K562 (cell line): ENCODE measurements around the gene TFF3. TPM values are rescaled to one million over a fixed set of nuclear protein-coding genes. Genes with fewer than 3 reads are reported as not detected.

Source experiments
- ATAC-seq: fragments of 200-7000 bp; cut with Tn5 transposase; 3 replicates; pipeline ENCODE4 v1.9.1; 2020; ENCODE audit warnings: moderate library complexity
- BruUV-seq: library from RNA; stranded (reverse); fragments of 400-500 nt; replicated peaks from 2 replicates; lab custom pipeline; 2021; lab: Mats Ljungman, UMichigan
- CTCF ChIA-PET: fragments of 300-600 bp; formaldehyde crosslinking; extraction: SDS; loops from one replicate; lab custom pipeline; 2021; ENCODE audit warnings: low intra/inter-chr PET ratio; lab: Yijun Ruan, JAX
- POLR2A ChIA-PET: fragments of 300-600, 350-650 bp; sonication (Branson Sonifier 250); formaldehyde crosslinking; extraction: SDS; loops from one replicate; lab custom pipeline; 2021; ENCODE audit warnings: antibody characterized with exemption, inconsistent platforms; lab: Yijun Ruan, JAX
- DNase-seq, 4 experiments: peaks; one replicate each; pipeline versions ENCODE4 v3.0.0 to v3.0.0-alpha.2; 2011 to 2018; ENCODE audit warnings: low spot score in 3 of 4, mixed read lengths in 3 of 4; ENCODE audit errors: extremely low read depth in 1 of 4
- FAIRE-seq: peaks from 2 replicates; lab custom pipeline; 2011; peaks lifted over from hg19 to GRCh38; lab: Jason Lieb, UNC
- H2AFZ ChIP-seq: 2 replicates; pipeline ENCODE4 v1.6.0; 2011; ENCODE audit warnings: low read depth, low read length, control low read depth, inconsistent platforms
- H3K27ac ChIP-seq: fragments of 200-600 bp; 3 replicates; pipeline ENCODE4 v1.8.0; 2011; ENCODE audit warnings: low read depth, mild to moderate bottlenecking, control low read depth, inconsistent platforms, low read length, moderate library complexity, mixed read lengths; ENCODE audit errors: extremely low read depth
- H3K27me3 ChIP-seq, 2 experiments: fragments of 300-600 bp in 1 of 2; 2 replicates in 1 of 2; 3 replicates in 1 of 2; pipeline versions ENCODE4 v1.6.0 to v1.8.0; 2011; ENCODE audit warnings: inconsistent platforms in 2 of 2, low read length in 2 of 2, mild to moderate bottlenecking in 1 of 2, mixed read lengths in 1 of 2, moderate library complexity in 1 of 2; ENCODE audit not compliant: control insufficient read depth in 2 of 2, insufficient read depth in 2 of 2
- H3K36me3 ChIP-seq: fragments of 300-600 bp; 3 replicates; pipeline ENCODE4 v1.8.0; 2011; ENCODE audit warnings: mild to moderate bottlenecking, low read length, inconsistent platforms; ENCODE audit not compliant: control insufficient read depth, insufficient read depth
- H3K4me1 ChIP-seq, 2 experiments: fragments of 200-600 bp in 1 of 2; replicated peaks in 1 of 2; 2 replicates in 1 of 2; 3 replicates in 1 of 2; pipeline versions ENCODE4 v1.5.1 to v1.8.0; 2011; ENCODE audit warnings: inconsistent platforms in 2 of 2, low read length in 2 of 2, mild to moderate bottlenecking in 1 of 2, mixed read lengths in 1 of 2, moderate library complexity in 1 of 2; ENCODE audit not compliant: control insufficient read depth in 2 of 2, insufficient read depth in 2 of 2
- H3K4me2 ChIP-seq: 2 replicates; pipeline ENCODE4 v1.6.1; 2011; ENCODE audit warnings: low read length, control low read depth, inconsistent platforms, mixed read lengths; ENCODE audit not compliant: insufficient read depth
- H3K4me3 ChIP-seq: fragments of 200-600 bp; sonication (generic), shearing (Covaris generic); 2 replicates; pipeline ENCODE4 v1.5.1; 2016; ENCODE audit warnings: control low read depth, inconsistent platforms
- H3K79me2 ChIP-seq: fragments of 200-600 bp; 3 replicates; pipeline ENCODE4 v1.8.0; 2011; ENCODE audit warnings: low read length, inconsistent platforms; ENCODE audit not compliant: control insufficient read depth, insufficient read depth
- H3K9ac ChIP-seq, 2 experiments: 2 replicates each; pipeline versions ENCODE4 v1.6.0 to v1.6.1; 2011; ENCODE audit warnings: low read depth in 2 of 2, low read length in 2 of 2, control low read depth in 1 of 2, inconsistent platforms in 1 of 2, mild to moderate bottlenecking in 1 of 2, mixed read lengths in 1 of 2; ENCODE audit not compliant: insufficient read depth in 1 of 2
- H3K9me1 ChIP-seq: one replicate; pipeline ENCODE4 v1.6.0; 2011; ENCODE audit warnings: inconsistent platforms, mild to moderate bottlenecking, low read length, moderate library complexity; ENCODE audit not compliant: control insufficient read depth, insufficient read depth
- H3K9me3 ChIP-seq: replicated peaks from 2 replicates; pipeline ENCODE4 v1.5.1; 2011; ENCODE audit warnings: low read depth, low read length, inconsistent platforms; ENCODE audit not compliant: control insufficient read depth, insufficient read depth
- H4K20me1 ChIP-seq: replicated peaks from 2 replicates; pipeline ENCODE4 v1.6.1; 2011; ENCODE audit warnings: low read length, inconsistent platforms, mixed read lengths; ENCODE audit not compliant: control insufficient read depth, insufficient read depth
- ELK1 ChIP-seq: sonication (generic); formaldehyde crosslinking; IDR thresholded peaks from 2 replicates; pipeline ENCODE4 v1.8.1; 2022; ENCODE audit warnings: missing genetic modification reagents
- GTF2B ChIP-seq: IDR thresholded peaks from 2 replicates; pipeline ENCODE4 v1.6.1; 2011; ENCODE audit not compliant: insufficient read length; ENCODE audit errors: extremely low read depth
- NBN ChIP-seq: fragments of 450-650 bp; IDR thresholded peaks from 2 replicates; pipeline ENCODE4 v1.6.1; 2016; ENCODE audit warnings: low read depth, mild to moderate bottlenecking
- NFRKB ChIP-seq: fragments of 450-650 bp; IDR thresholded peaks from 2 replicates; pipeline ENCODE4 v1.6.1; 2016; ENCODE audit warnings: low read depth
- SMAD2 ChIP-seq: fragments of 150-350 bp; IDR thresholded peaks from 2 replicates; pipeline ENCODE4 v1.6.1; 2014; ENCODE audit warnings: low read depth, mild to moderate bottlenecking, low read length
- TAF15 ChIP-seq: fragments of 200-400 bp; formaldehyde crosslinking; IDR thresholded peaks from 2 replicates; pipeline ENCODE4 v1.6.1; 2017; ENCODE audit warnings: mild to moderate bottlenecking, low read depth, low read length, moderate library complexity
- TRIM24 ChIP-seq, 2 experiments: fragments of 450-650 bp; IDR thresholded peaks; 2 replicates each; pipeline ENCODE4 v1.6.1; 2016
- YY1 ChIP-seq, 3 experiments: IDR thresholded peaks; 2 replicates each; pipeline ENCODE4 v1.6.1; 2011; ENCODE audit warnings: low read length in 2 of 3, mild to moderate bottlenecking in 2 of 3, moderate library complexity in 2 of 3, borderline replicate concordance in 1 of 3, control low read depth in 1 of 3, low read depth in 1 of 3; ENCODE audit not compliant: insufficient read depth in 3 of 3, insufficient replicate concordance in 2 of 3, control insufficient read depth in 1 of 3, insufficient read length in 1 of 3; ENCODE audit errors: extremely low read depth in 1 of 3
- ZNF445 ChIP-seq: fragments of 250-450 bp; sonication (Bioruptor Pico); IDR thresholded peaks from 2 replicates; pipeline ENCODE4 v1.4.0; 2020; ENCODE audit warnings: low read depth, mild to moderate bottlenecking, moderate library complexity
- WGBS: fragments of 100-300 bp; shearing (Covaris generic); methylation state at CpG from one replicate; pipeline ENCODE4 v1.1.6; 2016; ENCODE audit warnings: low coverage, mixed read lengths; ENCODE audit not compliant: insufficient coverage; ENCODE audit errors: missing lambda C conversion rate; 5-methylcytosine and 5-hydroxymethylcytosine counted together
- in situ Hi-C: fragments of 300-500 bp; cut with MboI; formaldehyde crosslinking; loops from 4 replicates; pipeline ENCODE4 v1.15.0; 2018; ENCODE audit warnings: inconsistent platforms, mixed read lengths
- intact Hi-C: fragments of 100-400 bp; cut with micrococcal nuclease; formaldehyde crosslinking; loops from 2 replicates; pipeline ENCODE4 v1.14.2; 2022
- polyA plus RNA-seq, 8 experiments: library from polyadenylated mRNA; depleted of rRNA in 4 of 8; stranded (reverse) in 5 of 8; unstranded in 3 of 8; fragments of >200 nt; fragmentation: Nextera tagmentation in 2 of 8; fragmentation: Illumina TruSeq in 1 of 8; extraction: Ambion mirVana in 2 of 8; extraction: Trizol in 1 of 8; gene quantifications; 2 replicates each; pipeline versions ENCODE4 v1.2.1 to v1.2.3, GENCODE V29; 2011 to 2014; ENCODE audit warnings: inconsistent platforms in 1 of 8, missing spikeins in 1 of 8
- total RNA-seq, 7 experiments: library from RNA; depleted of rRNA in 6 of 7; stranded (reverse); fragments of >200 nt in 6 of 7; fragmentation: Illumina TruSeq in 2 of 7; extraction: Trizol in 2 of 7; gene quantifications; 2 replicates each; pipeline versions ENCODE4 v1.2.1 to v1.2.3, GENCODE V29; 2011 to 2021; ENCODE audit warnings: low replicate concordance in 1 of 7

The TFF3 gene
- total and polyA plus RNA-seq, 9 of the 15 experiments (the other 6 are each of a cell fraction or from before 2014, with no cell fraction given): 0.78 TPM; not detected in 8

GRCh38 chr21:42304556-42305454 lies 10.4 kb downstream of the TFF3 start:
- Histone ChIP-seq H3K27me3 (peaks cover 36 to 82% of the 10 kb centered on the region in 2 experiments; a peak in 4 of 5 replicates), H3K79me2 (no peaks in the 10 kb centered on the region), H2AFZ (no peak overlapping the region), H3K27ac (no peak overlapping the region), H4K20me1 (peaks cover 22% of the 10 kb centered on the region), H3K4me3 (no peak overlapping the region), H3K9me3 (no peaks in the 10 kb centered on the region), H3K4me1 (peaks cover 0 to 7% of the 10 kb centered on the region in 2 experiments; a peak in 2 of 5 replicates), H3K9ac (no peak overlapping the region), H3K36me3 (no peaks in the 10 kb centered on the region), H3K9me1 (peaks cover 3% of the 10 kb centered on the region), H3K4me2 (no peak overlapping the region)
- in situ Hi-C loops: no loop called here
- BruUV-seq: no TSS peak
- FAIRE-seq: no peak
- no peak for TF ChIP-seq NFRKB
- no peak for TF ChIP-seq SMAD2
- no peak for TF ChIP-seq ZNF445
- no peak for TF ChIP-seq NBN
- TF ChIP-seq GTF2B: no peak
- no peak for TF ChIP-seq TAF15
- no peak for TF ChIP-seq TRIM24 (IDR thresholded peaks at IDR 0.05)
- TF ChIP-seq ELK1 (CRISPR knock-in tag): no peak
- TF ChIP-seq YY1 (IDR thresholded peaks at IDR 0.05; ENCODE audit: borderline replicate concordance in 1 of 3, control insufficient read depth in 1 of 3, extremely low read depth in 1 of 3, insufficient read depth in 3 of 3, insufficient read length in 1 of 3, insufficient replicate concordance in 2 of 3, low read depth in 1 of 3, low read length in 2 of 3): no peak
- ChIA-PET POLR2A (no interaction called here), CTCF (no interaction called here)
- DNase-seq: no peak
- intact Hi-C loops: no loop called here
- ATAC-seq: no peak
- under 1% methylated on average over 22 of the region's 22 CpGs for WGBS
